ENCODE measurements around the gene SESTD1. TPM values are rescaled to one million over a fixed set of nuclear protein-coding genes. Genes with fewer than 3 reads are reported as not detected.
"Not testable (repeated sequence)": the region's sequence is repeated elsewhere in the genome, so short reads cannot be mapped to it uniquely, and the experiment has no call there.

SESTD1 gene
- total RNA-seq, 1 donor from 2014 or later = 16.7 TPM

DNA sequence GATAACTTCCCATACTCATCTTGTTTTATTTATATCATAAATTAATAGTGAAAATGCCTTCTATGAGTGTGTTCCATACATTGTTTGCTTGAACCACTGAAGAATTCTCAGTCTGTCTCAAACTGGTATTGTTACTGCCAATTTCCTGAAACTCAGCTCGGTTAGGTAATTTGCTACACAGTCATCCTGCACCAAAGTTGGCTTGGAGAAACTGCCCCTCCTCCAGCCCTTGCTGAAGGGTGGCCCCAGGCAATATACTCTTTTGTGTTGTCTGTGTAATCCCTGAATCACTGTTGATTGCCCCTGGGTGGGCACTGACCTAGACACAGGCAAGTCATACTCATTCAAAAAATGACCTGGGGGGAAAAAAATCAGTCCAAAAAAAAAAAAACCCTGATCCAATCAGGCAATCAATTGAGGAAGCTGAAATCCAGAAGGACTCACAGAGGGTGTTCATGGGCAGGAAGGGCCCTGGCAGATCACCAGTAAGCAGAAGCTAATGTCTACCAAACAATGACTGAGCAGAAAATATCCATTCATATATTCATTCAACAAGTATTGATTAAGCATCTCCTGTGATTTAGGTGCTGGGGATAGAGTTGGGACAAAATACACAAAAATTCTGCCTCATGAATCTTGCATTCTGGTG lies 3.8 kb upstream of the SESTD1 start:
- DNase-seq (ENCODE audit: low spot score) = no peak

GRCh38 chr2:179266271-179266670 lies 1.6 kb upstream of the SESTD1 start:
- DNase-seq (ENCODE audit: low spot score) (no peak), ATAC-seq (no peak)

More for the DNA sequence above, 3.8 kb upstream of the SESTD1 start:
- ATAC-seq = no peak

DNA sequence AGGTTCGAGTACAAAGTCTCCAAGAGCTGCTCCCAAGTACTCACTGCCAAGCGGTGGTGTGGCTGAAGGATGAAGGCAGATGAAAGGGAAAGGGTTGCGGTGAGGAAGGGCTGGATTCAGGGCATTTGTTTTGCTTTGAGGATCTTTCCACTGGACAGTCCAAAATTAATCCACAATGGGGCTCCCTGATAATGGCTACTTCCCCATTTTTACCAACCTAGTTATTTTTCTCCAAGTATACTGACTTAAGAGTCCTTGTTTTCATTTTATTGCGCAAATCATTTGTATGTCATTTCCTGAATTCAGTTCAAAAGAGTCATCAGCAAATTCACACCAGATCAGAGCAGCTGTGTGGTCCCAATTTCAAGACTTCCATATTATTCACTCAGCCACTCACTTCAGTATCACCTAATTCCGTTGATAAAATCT lies 464 bp upstream of the SESTD1 start:
- peak; percentile 49 for ATAC-seq

GRCh38 chr2:179263446-179264367 lies 925 bp downstream of the SESTD1 start:
- ATAC-seq (peak; percentile 58), DNase-seq (ENCODE audit: low spot score) (peak; percentile 59)

More for the DNA sequence above, 464 bp upstream of the SESTD1 start:
- no peak for DNase-seq (ENCODE audit: low spot score)

DNA sequence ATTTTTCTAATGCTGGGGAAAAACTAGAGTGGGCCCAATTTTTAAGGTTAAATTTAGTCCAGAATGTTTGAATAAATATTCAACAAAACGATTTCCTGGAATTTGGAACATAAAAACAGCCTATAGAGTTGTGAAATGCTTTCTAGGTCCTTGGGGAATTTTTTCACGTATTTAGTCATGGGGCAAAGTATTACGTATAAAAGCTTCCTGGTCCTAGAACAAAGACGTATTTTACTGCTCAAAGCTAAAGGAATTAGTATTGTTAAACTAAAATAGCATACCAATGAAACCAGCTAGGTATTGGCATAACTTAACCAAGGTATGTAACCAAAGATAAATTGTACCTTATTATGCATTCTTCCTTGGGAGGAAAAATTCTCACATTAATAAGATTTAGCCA lies 1.6 kb downstream of the SESTD1 start:
- ATAC-seq (no peak), DNase-seq (ENCODE audit: low spot score) (no peak)

- DNase-seq (ENCODE audit: low spot score) (no peak), ATAC-seq (no peak)
Measured at GRCh38 chr2:179262077-179262660, 2.5 kb downstream of the SESTD1 start.

- DNase-seq (ENCODE audit: low spot score) (no peak), ATAC-seq (no peak)
Measured at GRCh38 chr2:179261151-179261825, 3.3 kb downstream of the SESTD1 start.

- no peak for DNase-seq (ENCODE audit: low spot score)
- ATAC-seq = no peak
Measured at GRCh38 chr2:179260224-179260623, 4.4 kb downstream of the SESTD1 start.

DNA sequence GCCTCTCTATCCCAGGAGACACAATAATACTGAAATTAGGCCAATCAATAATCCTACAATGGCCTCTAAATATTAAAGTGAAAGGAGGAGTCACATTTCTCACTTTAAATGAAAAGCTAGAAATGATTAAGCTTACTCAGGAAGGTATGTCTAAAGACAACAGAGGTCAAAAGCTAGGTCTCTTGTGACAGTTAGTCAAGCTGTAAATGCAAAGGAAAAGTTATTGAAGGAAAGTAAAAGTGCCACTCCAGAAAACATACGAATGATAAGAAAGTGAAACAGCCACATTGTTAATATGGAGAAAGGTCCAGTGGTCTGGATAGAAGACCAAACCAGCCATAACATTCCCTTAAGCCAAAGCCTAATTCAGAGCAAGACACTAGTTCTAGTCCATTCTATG lies 9.5 kb downstream of the SESTD1 start:
- no peak for DNase-seq (ENCODE audit: low spot score)
- no peak for ATAC-seq

DNA sequence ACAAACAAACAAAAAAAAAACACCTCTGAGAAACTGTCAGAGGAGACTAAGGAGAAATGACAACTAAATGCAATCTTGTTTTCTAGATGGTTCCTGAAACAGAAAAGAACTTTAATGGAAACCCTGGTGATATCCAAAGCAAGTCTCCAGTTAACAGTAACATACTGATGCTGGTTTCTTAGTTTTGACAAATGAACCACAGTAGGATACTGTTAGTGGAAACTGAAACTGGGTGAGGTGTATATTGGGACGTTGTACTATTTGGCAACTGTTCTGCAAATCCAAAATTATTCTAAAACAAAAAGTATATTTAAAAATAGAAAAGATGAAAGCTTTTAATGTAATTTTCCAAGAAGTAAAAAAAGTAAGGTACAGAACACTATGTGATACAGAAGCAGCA lies 11.4 kb downstream of the SESTD1 start:
- DNase-seq (ENCODE audit: low spot score) (no peak), ATAC-seq (no peak)

GRCh38 chr2:179252423-179252822 lies 12.2 kb downstream of the SESTD1 start:
- ATAC-seq (no peak), DNase-seq (ENCODE audit: low spot score) (no peak)

- no peak for ATAC-seq
- no peak for DNase-seq (ENCODE audit: low spot score)
Measured at GRCh38 chr2:179251870-179252269, 12.8 kb downstream of the SESTD1 start.

GRCh38 chr2:179250848-179251504 lies 13.7 kb downstream of the SESTD1 start:
- DNase-seq (ENCODE audit: low spot score) (no peak), ATAC-seq (no peak)

DNA sequence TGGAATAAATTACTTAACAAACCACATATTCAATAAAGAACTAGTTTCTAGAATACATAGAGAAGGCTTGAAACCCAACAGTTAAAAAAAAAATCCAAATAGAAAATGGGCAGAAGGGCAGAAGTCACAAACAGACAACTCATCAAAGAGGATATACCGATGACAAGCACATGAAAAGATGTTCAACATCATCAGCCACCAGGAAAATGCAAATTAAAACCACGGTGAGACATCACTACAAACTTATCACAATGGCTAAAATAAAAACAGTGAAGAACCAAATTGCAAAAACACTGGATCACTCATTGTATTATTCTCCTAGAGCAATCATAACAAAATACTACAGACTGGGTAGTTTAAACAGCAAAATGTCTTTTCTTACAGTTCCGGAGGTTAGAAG lies 14.5 kb downstream of the SESTD1 start:
- no peak for DNase-seq (ENCODE audit: low spot score)
- ATAC-seq = no peak

GRCh38 chr2:179248024-179248348 lies 16.6 kb downstream of the SESTD1 start:
- ATAC-seq (no peak), DNase-seq (ENCODE audit: low spot score) (no peak)

DNA sequence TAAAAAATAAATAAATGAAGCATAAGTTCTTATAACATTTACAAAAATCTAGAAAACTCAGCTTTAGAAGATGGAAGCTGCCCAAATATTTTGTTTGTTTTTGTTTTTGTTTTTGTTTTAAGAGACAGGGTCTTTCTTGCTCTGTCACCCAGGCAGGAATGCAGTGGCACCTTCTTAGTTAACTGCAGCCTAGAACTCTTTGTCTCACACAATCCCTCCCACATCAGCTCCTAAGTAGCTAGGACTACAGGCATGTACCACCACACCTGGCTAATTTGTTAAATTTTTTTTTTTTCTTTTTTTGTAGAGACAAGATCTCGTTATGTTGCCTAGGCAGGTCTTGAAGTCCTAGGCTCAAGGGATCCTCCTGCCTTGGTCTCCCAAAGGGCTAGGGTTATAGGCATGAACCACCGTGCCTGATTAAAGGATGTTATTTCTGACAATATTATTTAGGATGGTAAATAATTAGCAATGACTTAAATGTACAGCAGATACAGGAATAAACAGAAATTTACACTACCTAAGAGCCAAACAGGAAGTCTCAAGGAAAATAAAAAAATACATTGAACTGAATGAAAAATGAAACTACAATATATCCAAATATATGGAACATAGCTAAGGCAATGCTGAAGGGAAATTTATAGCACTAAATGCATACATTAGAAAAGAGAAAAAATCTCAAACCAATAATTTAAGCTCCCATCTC lies 17.2 kb downstream of the SESTD1 start:
- ATAC-seq (no peak), DNase-seq (ENCODE audit: low spot score) (no peak)

DNA sequence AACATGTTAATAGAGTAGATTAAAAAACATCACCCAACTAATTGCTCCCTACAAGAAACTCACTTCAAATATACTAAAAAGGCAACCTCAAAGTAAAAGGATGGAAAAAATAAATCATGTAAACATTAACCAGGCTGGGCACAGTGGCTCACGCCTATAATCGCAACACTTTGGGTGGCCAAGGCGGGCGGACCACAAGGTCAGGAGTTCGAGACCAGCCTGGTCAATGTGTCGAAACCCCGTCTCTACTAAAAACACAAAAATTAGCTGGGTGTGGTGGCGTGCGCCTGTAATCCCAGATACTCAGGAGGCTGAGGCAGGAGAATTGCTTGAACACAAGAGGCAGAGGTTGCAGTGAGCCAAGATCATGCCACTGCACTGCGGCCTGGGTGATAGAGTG lies 18.8 kb downstream of the SESTD1 start:
- not testable (repeated sequence) for DNase-seq (ENCODE audit: low spot score); ATAC-seq

GRCh38 chr2:179243046-179243445 lies 21.6 kb downstream of the SESTD1 start:
- no peak for DNase-seq (ENCODE audit: low spot score)
- ATAC-seq = no peak

GRCh38 chr2:179240481-179241451 lies 23.9 kb downstream of the SESTD1 start:
- ATAC-seq (no peak), DNase-seq (ENCODE audit: low spot score) (no peak)
